ENCODE data around the gene ENKUR.
"Not testable (repeated sequence)": the region's sequence is repeated elsewhere in the genome, so short reads cannot be mapped to it uniquely, and the experiment has no call there.

Gene ENKUR

DNA sequence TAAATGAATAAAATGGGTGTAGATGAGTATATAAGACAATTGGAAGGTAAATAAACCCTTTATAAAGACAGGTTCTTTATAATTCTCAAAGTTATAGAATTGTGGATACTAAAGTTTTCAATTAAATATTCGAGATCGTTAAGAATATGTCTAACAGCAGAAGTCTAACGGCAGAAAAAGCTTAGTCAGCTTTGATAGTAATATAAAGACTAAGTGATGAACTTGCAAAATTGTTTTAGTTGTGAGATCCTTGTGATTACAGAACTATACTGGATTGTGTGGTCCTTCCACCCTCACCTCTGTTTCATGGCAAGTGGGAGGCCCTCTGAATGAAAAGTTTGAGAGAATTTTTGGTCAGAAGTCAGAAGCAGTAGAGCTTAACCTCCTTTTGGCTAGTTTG is 2.7 kb upstream of the ENKUR start:
- DNase-seq, result no peak

DNA sequence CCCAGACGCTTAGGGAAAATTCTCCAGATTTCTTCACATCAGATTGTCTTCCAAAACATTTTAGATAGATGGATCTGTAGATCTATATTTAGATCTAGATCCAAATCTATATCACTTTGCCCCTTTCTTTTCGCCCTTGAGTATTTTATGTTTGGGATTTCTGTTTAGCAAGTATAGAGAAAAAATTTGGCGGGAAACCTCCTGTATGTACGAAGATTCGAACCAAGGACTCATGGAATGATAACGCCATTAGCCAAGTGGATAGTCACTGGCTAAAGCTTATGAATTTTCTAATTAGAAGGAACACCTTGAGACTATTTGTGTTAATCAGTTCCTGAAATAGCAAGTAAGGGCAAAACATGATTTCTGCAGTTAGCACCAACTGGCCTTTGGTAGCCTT is 1.7 kb upstream of the ENKUR start:
- no peak for DNase-seq

DNA sequence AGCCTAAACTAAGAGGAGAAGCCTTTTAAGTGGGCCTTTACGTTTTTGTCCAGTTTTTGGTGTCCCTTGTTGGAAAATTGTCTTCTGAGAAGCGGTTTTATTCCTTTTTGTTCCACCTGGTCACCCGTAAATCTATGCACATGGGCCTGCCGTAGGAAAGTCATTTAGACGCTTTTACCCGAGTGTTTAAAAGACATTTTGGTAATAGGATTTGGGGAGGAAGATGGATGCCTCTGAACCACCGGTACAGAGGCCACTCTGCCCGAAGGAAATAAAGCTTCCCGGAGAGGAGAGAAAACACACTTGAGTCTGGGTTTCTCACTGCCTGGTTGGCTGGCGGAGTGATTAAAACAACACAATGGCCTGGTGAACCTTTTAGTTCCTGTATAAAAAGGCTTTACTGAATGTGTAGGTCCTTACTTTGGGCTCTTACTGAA is 1.2 kb upstream of the ENKUR start:
- no peak for DNase-seq

DNA sequence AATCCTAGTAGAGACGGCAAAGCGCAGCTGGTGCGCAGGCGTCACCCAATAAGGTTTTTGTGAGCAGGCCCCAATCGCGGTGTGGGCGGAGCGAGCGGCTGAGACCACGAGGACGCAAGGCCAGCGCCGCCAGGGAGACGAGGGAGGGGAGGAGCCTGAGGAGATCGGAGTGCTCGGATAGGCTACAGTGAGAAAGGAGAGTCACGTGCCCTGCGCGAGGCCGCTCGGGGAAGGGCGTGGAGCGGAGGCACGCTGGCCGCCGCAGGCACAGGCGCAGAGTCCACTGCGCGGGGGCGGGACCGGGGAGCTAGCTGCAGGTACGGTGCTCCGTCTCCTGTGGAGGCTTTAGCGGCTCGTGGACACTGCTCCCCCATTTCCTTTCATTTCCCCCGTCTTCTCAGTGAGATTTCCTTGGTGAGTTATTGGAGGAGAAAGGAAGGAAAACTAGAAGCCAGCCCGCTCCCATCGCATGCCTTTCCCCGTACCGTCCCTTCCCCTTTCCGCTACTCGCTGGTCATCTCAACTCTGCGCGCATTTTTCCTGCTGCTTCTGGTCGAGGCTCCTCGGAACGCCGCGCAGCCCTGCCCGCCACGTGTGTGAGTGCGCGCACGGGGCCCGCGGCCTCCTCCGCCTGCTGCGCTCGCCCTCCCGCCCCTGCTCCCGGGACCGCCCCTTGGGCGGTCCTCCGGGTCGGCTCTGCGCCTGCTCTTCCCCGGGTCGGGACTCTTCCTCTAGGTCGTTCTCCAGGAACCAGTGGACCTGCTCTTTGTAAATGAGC is 607 bp upstream of the ENKUR start, which contains the start of gene THNSL1:
Gene THNSL1, plus strand, starts transcription at position 237 of the 778 bp plus-strand sequence. CDS start 6,612 bp downstream, outside the sequence.
- DNase-seq, result peak; percentile 98

DNA sequence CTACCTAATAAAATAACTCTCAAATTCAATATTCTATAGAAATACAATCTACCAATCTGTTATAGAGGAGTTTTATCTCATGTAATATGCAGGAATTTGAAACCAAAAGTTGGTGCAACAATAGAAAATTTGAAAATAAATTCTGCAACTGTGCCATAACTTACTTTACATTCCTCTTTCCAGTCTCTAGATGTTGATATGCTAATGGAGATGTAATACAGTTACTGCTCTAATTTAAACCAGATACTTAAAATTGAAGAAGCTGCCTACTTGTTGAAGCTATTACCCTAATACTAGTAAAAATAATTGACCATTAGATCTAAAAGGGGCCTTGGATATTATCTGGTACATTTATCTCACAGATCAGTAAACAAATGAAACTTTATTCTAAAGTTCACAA is 1.4 kb downstream of the ENKUR start:
- no peak for DNase-seq

DNA sequence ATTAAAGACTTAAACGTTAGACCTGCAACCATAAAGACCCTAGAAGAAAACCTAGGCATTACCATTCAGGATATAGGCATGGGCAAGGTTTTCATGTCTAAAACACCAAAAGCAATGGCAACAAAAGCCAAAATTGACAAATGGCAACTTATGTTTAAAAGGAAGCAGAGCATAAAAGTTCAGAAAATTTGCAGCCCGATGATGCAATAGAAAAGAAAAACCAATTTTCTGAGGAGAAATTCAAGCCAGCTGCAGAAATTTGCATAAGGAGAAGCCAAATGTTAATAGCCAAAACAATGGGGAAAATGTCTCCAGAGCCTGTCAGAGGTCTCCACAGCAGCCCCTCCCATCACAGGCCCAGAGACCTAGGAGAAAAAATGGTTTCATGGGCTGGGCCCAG is 4.4 kb downstream of the ENKUR start:
- DNase-seq, result not testable (repeated sequence)

DNA sequence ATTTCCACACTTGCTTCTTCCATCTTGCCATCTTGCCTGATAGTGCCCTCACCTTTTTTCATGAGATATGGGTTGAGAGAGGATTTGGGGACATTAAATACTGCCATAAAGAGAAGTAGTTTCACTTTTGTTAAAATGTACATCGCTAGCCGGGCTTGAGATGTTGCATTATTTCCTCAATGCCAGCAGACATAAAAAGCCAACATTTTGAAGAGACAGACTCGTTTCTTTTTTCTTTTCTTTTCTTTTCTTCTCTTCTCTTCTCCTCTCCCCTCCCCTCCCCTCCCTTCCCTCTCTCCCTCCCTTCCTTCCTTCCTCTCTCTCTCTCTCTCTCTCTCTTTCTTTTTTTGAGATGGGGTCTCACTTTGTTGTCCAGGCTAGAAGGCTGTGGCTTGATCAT is 17.9 kb downstream of the ENKUR start:
- DNase-seq, result no peak

DNA sequence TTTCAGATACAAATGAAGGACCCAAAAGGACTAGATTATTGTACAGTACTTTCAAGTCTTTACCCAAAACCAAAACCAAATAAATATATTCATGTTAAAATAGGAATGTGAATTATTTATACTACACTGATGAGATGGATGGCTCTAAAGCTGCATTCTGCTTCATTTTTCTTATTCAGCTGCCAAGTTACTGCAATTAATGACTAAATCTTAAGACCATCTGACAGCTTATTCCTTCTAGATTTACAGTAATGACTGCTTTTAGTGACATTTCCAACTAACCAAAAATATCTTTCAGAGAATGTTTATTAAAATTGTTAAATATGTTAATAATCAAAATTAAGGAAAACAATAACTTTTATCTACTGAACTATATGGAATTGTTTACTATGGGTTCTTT is 20.9 kb downstream of the ENKUR start:
- DNase-seq, result no peak

DNA sequence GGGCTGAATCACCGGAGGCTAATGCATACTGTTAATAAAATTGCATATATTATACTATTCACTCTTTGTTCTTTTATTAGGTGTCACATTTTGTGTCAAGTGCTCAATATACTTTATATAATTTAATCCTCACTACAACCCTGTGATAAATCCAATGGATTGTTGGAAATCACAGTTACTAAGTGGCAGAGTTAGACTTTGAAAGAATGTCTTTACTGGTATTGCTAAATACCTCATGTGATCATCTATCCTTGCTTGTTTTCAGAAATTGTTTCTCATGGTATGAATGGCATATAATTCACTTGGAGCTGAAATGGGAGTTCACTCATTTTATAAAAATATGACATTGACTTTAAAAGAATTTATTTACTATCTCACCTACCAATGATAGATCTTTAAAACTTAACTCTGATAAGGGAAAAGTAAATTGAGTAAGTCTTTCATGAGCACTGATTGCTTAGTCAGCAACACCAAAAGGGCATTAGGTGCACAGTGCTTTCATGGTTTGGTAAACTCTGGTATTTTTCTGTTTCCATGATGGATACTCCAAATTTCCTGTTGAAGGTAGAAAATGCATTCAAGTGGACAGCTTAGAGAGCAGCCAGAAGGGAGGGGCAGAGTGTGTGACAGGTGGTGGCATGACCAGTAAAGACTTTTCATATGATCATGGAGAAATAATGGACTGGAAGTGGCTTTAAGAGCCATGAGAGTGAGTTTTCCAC is 22.6 kb downstream of the ENKUR start:
- DNase-seq, result no peak

DNA sequence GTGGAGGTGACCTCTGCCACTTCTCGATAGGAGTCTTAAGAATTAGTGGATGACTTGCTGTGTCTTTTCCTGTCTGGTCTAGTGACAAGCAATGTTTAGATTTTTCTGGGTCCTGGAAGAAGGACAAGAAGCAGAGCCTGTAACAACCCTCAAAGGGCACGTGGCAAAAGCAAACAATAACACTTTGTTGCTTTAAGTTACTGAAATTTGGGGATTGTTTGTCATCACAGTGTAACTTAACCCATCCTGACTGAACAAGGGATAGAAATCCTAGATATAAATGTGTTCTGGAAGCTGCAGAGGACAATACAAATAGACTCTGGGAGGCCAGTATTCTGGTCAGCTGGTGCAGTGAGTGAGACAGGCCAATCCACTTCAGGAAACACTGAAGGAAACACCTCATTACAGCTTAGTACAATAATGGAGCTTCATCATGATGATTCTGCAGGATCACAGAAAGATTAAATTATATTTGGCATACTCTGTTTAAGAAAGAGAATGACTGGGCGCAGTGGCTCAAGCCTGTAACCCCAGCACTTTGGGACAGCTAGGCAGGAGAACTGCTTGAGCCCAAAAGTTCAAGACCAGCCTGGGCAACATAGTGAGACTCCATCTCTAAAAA is 23.3 kb downstream of the ENKUR start:
- no peak for DNase-seq

DNA sequence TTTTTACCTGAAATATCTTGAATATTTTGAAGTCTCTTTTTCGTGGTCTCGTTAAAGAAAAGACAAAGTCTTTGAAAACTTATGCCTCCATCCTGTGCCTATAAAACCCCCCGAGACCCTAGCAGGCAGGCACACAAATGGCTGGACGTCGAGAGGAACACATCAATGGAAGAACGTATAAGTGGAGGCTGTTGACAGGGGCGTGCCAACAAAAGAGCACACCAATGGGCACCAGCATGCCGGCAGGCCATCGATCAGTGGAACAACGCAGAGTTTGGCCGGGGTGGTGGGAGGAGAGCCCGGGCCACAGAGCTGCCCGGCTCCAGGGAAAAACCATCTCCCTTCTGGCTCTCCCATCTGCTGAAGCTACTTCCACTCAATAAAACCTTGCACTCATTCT is 24.7 kb downstream of the ENKUR start:
- no peak for DNase-seq

DNA sequence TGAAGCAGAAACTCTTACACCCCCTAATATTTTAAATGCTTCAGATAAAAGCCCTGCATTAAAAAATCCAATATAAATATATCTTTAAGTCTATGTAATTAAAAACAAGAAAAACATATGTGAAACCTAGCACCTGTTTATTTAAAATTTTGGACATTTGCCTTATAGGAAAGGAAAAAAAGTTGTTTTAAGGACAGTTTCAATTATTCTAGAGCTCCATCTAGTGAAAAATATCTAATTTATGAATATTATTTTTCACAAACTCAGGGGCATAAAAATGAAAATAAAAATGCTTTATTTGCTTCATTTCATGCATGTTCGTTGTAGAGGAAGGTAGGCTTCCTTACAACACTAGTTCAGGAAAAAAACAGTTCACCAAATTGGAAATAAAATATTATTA is 26.1 kb downstream of the ENKUR start:
- no peak for DNase-seq

DNA sequence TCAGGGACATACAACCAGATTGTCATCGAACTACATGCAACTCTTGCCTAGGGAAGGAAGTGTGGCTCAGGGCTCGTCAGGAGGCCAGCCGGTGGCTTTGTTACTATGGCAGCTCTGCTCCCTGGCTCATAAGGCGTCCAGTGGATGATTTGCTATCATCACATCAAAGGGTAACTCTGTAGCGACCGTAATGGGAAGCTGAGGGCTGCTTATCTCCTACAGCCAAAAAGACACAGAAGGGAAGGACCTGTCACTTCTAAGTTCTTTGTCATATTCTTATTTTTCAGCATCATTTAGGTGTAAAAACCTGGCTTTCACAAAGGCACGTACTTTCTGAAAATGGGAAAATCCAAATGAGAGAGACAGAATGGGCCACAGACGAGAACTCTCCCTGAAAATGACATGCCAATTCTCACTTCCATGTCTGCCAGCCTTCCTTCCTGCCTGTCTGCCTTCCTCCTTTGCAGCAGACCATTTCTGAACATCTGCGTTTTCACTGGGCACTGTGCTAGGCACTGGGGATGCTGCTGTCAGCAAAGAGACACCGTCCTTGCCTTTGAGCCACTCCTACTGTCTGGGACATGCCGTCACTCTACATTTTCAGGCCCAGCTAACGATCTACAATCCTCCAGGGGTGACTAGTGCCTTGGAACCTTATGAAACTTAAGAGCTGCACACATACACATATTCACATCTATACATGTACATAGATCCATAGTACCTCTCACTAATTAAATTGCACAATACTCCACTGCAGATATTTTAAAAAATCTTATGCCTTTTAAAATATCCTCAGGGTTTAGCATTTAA is 26.9 kb downstream of the ENKUR start:
- no peak for DNase-seq

DNA sequence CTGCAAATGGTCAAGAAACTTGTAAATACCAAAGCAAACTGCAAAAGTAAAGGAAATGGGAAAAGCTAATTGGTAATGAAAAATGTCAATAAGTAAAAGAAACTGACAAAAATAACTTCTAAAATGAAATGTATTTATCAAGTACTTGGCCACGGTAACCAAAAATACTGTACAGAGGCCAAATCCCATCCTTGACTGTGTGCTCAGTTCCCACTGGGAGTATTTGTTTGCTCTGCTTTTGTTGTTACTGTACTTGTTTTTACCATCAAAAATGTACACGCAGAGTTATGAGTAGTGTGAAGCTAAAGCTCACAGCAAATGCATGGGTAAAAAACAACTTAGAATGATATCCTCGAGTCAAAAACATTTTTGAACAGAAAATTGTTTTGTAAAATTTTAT is 31.1 kb downstream of the ENKUR start:
- no peak for DNase-seq

DNA sequence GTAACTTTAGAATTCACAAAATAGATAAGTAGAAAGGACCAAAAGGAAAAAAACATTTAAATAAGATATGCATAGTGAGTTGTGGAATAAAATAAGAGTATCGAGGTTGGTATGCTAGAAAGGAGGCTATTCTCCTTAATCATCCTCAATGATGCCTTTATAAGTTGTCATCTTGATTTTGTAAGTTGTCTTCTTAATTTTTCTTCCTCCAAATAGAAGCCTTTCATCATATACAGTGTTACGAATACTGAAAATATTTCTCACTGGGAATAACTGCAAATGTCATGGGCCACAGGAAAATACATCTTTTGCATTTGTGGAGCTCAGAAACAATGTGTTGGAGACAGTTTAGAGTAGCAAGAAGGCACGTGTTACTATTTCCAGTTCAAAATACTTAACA is 32.0 kb downstream of the ENKUR start:
- no peak for DNase-seq

DNA sequence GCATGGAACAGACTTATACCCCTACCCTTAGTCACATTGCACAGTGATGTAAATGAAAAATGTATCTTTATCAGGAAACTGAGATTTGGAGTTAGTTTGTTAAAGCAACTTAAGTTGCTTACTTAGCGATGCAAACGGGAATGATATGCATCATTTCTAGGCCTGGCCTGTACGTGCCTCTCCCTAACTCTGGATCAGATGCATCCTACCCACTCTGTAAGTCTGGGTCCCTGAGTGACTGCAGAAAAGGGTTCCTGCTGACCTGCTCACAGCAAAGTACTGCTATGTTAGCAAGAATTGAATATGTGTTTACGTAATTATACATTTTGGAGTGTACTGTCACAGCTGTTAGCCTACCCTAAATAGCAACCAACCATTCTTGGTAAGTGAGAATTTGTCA is 32.8 kb downstream of the ENKUR start:
- no peak for DNase-seq

DNA sequence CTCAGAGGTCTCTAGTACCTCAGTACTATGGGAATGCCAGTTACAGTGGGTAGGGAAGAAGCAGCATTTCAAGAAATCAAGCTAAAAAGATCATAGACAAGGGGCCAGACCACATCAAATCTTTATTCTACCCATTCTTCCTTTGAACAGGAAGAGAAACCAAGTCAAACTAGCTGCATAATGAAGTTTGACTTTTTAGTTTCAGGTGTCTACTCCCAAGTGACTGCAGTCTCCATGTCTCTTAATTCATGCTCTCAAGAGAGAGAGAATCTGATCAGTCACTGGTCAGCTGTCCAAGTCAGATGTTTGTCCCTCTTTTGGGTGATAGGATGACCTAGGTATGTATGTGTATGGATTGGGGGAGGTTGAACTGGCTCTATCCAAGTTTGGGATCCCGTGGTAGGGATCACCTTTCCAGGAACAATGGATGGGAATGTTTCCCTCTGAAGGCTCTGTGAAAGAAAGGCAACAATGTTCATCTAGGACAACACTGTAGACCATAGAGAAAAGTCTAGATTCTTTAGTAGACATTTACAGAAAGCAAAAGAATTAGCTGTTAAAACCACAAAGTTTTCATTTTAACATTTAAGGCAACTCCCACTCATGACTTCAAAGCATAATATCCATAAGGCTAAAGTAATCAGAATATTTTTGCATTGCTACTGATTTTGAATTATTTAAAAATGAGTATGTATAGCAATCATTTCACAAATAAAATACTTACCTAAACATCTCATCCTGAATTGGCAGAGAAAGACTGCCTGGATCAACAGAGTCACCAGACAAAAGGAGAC is 33.4 kb downstream of the ENKUR start:
- no peak for DNase-seq

DNA sequence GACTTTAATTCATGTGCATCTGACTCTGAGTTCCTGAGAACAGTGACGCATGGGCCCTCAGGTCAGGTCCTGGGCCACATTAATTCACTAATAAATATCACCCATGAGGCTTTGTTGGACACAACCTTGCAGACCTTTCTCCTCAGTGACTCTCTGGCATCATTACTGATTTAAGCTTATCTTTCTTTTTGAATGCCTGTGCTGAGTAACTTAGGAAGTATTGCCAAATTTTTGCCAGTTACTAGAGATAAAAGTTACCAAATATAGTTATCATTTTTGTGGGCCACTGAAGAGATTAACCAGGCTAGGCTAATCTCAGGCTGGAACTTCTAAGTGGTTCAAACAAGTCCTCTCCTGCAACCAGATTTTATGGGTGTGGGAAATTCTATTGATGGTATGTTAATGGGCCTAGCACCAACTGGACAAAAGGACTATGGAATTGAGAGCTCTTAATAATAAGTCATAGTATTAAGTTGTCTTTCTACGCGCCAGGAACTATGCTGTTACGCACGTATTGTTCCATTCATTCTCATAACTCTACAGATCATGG is 34.7 kb downstream of the ENKUR start:
- no peak for DNase-seq

DNA sequence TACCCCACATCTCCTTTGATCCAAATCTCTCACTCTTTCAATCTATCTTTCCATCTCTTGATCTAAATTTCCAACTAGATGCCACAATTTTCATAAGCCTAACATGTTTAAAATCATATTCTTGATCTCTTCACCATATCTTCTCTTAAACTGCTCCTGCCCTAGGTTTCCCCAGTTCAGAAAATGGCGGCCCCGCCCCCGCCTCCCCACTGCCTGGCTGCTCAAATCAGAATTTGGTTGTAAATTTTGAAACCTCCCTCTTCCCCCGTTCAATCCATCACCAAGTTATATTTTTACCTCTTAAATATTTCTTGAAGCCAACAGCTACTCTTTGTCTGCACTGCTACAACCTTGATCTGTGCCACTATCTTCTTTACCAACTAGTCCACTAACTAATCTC is 36.3 kb downstream of the ENKUR start:
- no peak for DNase-seq

DNA sequence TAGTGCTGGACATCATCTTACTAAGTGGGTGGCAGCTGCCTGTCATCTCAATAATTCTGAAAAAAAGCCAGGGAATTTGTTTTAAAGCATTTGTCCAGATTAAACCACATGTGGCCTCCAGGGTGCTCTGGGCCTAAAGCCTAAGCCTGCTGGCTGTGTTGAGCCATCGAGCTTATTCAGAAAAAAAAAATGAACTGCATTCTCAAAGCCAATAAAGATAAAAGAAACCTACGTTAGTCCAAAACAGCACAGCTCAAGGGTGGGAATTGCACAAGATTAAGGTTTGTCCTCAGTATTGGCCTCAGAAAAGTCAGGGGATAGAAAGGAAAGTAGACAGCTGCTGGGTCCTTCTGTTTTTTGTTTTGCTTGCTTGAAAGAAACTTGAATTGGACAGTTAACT is 41.0 kb downstream of the ENKUR start:
- DNase-seq, result no peak

DNA sequence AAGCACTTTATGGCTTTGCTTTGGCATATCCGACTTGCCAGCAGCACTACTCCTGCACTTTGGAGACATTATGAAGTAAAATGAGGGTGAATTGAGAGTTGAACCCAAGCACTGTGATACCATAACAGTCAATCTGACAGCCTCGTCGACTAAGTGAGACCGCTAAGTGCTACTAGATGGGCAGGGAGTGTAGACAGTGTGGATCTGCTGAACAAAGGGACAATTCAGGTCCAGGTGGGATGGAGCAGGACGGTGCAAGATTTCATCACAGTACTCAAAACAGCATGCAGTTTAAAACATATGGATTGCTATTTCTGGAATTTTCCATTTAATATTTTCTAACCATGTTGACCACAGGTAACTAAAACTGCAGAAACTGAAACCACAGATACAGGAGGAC is 42.8 kb downstream of the ENKUR start:
- DNase-seq, result no peak

DNA sequence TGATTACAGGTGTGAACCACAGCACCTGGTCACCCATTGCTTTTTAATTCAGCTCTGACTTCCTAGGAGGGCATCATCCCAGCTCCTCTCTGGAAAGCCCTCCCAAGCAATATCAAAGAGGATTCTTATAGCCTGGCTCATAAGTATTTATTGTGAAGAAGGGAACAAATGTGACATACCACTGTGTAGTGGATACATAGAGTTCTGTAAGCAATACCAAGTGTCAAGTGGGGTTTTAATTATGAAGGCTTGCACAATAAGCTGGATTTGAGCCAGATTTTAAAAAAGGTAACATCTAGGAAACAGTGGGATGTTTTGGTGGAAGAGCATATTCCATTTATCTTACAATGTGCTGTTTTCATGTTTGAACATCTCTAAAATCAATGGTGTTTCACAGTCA is 44.6 kb downstream of the ENKUR start:
- DNase-seq, result no peak

Measured in CD4-positive, alpha-beta T cell treated with Interleukin-17A for 1 hour (primary cell).